Glomerular visceral epithelial cell (primary cell): ENCODE results near the gene MSTO1.
"Not testable (repeated sequence)": the region's sequence is repeated elsewhere in the genome, so short reads cannot be mapped to it uniquely, and the experiment has no call there.

Experiments used
- DNase-seq: peaks from one replicate; pipeline ENCODE4 v3.0.0-alpha.2; 2016; ENCODE audit errors: extremely low spot score

MSTO1 gene

DNA sequence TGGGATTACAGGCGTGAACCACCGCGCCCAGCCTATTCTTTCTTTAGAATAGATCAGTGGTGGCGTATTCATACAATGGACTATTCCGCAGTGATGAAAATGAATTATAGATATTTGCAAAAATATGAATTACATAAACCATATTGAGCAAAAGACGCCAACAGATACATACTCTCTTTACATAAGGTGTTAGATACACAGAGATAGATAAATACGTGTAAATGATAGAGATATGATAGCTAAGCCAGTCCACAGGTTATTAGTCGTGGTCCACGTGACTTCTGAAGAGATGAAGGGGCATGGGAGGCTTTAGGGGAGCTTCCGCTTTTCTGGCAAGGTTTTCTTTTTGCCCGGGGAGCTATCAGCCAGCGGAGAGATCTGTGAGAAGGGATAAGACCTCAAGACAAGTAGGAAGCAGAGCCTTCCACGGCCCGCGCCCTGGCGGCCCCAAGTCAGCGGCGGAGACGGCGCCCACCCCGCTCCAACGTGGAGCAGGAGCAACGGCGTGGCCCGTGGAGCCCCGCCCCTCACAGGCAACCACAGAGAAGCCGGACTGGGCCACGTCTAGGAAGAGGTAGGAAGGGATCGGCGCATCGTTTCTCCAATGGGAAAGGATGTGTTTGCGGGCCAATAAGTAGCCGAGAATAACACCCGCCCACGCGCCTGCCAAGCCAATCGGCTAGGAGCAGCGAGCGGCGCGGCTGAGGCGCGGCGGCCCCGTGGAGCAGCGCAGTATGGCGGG, at the start of gene MSTO1:
Gene MSTO1 (plus strand): TSS at position 704 of the 742 bp plus-strand sequence. CDS start 31 bp downstream, at position 735.
- DNase-seq, result peak; percentile 97

GRCh38 chr1:155561779-155562580, 48.0 kb upstream of the MSTO1 start:
- DNase-seq, result not testable (repeated sequence)

DNA sequence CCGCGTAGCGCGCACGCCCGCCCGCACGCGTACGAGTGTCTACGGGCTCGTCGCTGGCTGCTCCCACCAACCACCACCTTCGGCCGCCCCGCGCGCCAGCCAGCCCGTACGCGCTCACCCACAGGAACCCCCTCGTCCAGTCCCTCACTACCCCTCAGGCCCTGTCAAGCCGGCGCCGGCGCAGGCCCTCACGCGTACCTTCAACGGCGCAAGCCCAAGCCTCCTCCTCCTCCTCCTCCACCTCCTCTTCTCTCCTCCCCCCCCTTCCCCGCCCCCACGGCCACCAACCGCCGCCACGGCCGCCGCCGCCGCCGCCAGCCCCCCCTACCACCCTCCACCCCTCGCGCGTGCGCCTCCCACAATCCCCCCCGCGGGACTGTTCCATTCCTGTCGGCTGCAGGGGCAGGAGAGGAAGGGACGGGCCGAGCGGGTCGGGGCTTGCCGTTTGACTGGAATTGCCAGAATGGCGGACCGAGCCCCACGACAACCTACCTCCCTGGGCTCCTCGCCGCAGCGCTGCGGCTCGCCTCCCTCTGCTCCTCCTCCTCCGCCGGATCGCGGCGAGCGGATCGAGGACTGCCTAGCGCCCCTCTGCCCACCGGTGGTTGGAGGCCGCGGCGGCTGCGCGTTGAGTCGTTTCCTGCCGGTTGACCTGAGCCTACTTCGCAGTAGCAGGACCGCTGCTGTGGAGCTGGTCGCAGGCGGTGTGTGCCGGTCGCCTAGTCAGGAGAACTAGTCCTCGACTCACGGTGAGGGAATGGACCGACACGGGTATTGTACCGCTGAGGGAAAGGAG, 47.2 kb upstream of the MSTO1 start, which contains the start of gene ASH1L:
Gene ASH1L (minus strand): TSS at position 223 of the 796 bp plus-strand sequence. CDS start 41,284 bp downstream, outside the sequence.
- DNase-seq, result peak; percentile 93

DNA sequence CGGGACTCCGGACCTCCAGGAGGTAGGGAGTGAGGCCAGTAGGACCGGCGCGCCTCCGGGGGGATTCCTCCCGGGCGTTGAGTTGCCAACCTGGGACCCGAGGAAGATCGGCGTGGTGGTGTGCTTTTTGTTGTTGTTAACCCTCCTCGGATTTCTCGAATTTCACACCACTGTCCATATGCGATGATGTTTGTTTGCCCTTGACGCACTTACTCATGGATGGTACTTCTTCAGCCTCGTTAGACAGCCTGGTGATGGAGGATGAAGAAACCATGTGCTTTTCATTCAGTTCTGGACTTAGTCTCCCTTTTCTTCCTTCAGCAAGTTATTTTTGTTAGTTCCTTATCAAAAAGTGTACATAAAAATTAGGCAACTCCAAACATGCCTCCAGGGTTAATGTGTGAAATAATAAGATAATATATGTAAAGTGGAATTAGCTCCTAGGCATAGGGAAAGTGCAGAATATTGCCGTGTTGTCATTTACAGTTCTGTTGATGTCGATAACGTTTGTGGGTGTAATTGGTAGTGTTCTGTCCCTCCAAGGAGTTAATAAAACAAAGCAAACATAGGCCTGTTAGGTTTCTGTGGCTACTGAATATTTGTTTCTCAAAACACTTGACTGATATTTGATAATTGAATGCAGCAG, 46.5 kb upstream of the MSTO1 start:
- peak; percentile 8 for DNase-seq

DNA sequence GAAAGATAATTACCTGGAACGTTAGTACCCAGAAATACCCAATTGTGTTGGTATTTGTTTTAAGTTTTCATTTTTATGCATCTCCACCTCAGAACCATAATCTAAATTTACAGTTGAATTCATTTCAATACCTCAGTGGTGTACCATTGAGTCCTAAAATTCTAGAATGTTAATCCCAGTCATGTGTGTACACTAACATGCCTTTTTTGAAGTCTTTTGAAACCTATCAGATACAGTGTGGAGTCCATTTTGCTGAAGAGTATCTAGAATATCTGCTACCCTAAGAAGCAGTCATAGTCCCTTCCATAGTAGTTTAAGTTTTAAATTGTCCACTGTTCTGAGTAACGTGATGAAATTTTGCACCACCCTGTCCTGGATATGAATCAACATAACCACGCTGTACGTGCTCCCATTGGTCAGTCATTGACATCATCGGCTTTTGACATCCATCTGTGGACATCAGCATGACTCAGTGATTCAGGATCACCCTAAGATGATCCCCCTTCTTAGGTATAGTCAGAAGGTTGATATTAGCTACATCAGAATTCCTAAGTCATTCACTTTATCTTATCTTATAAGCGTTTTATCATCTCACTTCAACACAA, 39.9 kb upstream of the MSTO1 start:
- DNase-seq, result no peak

DNA sequence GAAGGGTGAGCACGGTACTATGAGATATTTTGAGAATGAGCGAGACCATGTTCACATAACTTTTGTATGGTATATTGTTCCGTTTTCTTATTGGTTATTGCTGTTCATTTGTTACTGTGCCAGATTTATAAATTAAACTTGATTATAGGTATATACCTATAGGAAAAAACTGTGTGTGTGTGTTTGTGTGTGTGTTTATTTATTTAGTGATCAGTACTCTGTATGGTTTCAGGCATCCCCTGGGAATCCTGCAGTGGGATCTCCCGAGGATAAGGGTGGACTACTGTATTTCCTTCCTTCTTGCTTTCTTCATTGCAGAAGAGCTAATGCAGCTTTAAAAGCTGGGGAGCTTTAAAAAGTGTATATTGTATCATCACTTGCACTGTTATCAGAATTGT, 39.4 kb upstream of the MSTO1 start:
- DNase-seq, result no peak

- DNase-seq, result no peak
Observed at GRCh38 chr1:155574077-155574476, 35.9 kb upstream of the MSTO1 start.

DNA sequence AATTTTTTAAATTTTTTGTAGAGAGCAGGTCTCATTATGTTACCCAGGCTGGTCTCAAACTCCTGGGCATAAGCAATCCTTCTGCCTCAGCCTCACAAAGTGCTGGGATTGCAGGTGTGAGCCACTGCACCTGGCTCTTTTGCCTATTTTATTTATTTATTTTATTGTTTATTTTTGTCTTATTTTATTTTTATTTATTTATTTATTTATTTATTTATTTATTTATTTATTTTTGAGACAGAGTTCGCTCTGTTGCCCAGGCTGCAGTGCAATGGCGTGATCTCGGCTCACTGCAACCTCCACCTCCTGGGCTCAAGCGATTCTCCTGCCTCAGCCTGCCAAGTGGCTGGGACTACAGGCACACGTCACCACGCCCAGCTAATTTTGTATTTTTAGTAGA, 34.4 kb upstream of the MSTO1 start:
- DNase-seq, result not testable (repeated sequence)

DNA sequence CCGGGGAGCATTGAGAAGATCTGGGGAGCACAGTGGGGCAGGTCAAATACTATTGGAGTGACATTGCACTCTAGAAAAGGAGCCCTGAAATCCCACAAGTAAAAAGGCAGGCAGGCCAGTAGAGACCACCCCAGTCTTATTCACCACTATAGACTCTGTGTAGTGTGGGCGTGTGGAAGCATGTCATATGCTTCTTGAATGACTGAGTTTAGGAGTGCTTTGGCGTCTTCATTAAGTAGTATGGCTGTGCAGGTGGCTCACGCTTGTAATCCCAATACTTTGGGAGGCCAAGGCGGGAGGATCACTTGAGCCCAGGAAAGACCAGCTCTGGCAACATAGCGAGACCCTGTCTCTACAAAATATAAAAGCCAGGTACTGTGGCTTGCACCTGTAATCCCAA, 26.2 kb upstream of the MSTO1 start:
- DNase-seq, result not testable (repeated sequence)

- DNase-seq, result not testable (repeated sequence)
Observed at GRCh38 chr1:155589282-155589681, 20.7 kb upstream of the MSTO1 start.

- DNase-seq, result not testable (repeated sequence)
Observed at GRCh38 chr1:155590516-155591247, 19.3 kb upstream of the MSTO1 start.

GRCh38 chr1:155591770-155592169, 18.2 kb upstream of the MSTO1 start:
- peak; percentile 60 for DNase-seq

- not testable (repeated sequence) for DNase-seq
Observed at GRCh38 chr1:155595877-155596474, 14.0 kb upstream of the MSTO1 start.

- DNase-seq, result no peak
Observed at GRCh38 chr1:155596864-155597263, 13.2 kb upstream of the MSTO1 start.

GRCh38 chr1:155598842-155599331, 11.1 kb upstream of the MSTO1 start:
- peak; percentile 17 for DNase-seq

- DNase-seq, result not testable (repeated sequence)
Observed at GRCh38 chr1:155599828-155600572, 10.0 kb upstream of the MSTO1 start.

DNA sequence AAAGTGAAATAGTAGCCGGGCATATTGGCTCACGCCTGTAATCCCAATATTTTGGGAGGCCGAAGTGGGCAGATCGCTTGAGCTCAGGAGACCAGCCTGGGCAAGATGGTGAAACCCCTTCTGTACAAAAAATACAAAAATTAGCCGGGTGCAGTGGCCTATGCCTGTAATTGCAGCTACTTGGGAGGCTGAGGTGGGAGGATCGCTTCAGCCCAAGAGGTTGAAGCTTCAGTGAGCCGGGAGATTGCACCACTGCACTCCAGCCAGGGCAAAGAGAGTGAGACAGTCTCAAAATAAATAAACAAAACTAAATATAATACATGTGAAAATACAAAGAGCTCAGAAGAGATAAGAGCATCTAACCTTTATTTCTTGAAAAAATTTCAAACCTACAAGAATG, 2.3 kb upstream of the MSTO1 start:
- DNase-seq, result no peak

DNA sequence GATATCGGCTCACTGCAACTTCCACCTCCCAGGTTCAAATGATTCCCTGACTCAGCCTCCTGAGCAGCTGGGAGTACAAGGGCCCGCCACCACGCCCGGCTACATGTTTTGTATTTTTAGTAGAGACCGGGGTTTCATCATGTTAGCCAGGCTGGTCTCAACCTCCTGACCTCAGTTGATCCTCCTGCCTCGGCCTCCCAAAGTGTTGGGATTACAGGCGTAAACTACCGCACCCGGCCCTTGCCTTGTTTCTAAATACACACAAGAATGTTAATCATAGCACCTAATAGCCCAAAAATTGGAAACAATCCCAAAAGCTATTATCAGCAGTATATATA, 1.2 kb upstream of the MSTO1 start:
- DNase-seq, result no peak

DNA sequence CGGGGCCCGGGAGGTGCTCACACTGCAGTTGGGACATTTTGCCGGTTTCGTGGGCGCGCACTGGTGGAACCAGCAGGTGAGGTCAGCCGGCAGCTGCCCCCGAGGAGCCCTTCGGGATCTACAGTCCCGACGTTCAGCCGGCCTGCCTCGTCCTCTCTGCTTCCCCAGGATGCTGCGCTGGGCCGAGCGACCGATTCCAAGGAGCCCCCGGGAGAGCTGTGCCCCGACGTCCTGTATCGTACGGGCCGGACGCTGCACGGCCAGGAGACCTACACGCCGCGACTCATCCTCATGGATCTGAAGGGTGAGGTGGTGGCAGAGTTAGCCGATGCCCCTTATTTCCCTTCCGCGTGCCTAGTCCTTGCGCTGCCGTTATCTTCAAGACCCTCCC, 234 bp downstream of the MSTO1 start:
- not testable (repeated sequence) for DNase-seq
